Panc1 (cell line): ENCODE data around the gene TMEM87B. TPM values are rescaled to one million over a fixed set of nuclear protein-coding genes. Genes with fewer than 3 reads are reported as not detected.

ENCODE experiments used
- ATAC-seq: fragments of 200-7000 bp; cut with Tn5 transposase; 2 replicates; pipeline ENCODE4 v1.9.1; 2020; ENCODE audit warnings: mild to moderate bottlenecking, moderate library complexity
- BruUV-seq: library from RNA; stranded (reverse); fragments of 400-500 nt; replicated peaks from 2 replicates; lab custom pipeline; 2021; lab: Mats Ljungman, UMichigan
- CTCF ChIA-PET: fragments of 300-600 bp; sonication (Branson Sonifier 250); formaldehyde crosslinking; loops from one replicate; lab custom pipeline; 2022; ENCODE audit warnings: antibody characterized with exemption; lab: Charles Lee
- POLR2A ChIA-PET: fragments of 300-600 bp; sonication (Branson Sonifier 250); formaldehyde crosslinking; loops from one replicate; lab custom pipeline; 2022; ENCODE audit warnings: antibody characterized with exemption; lab: Charles Lee
- DNase-seq: peaks from one replicate; pipeline ENCODE4 v3.0.0-alpha.2; 2010; ENCODE audit warnings: low read depth, low spot score
- H3K27ac ChIP-seq: 2 replicates; pipeline ENCODE4 v1.5.1; 2011; ENCODE audit warnings: mild to moderate bottlenecking, low read length, inconsistent platforms
- H3K27me3 ChIP-seq: fragments of 200-500 bp; sonication (Bioruptor generic); 2 replicates; pipeline ENCODE4 v1.6.0; 2014; ENCODE audit warnings: low read length, inconsistent platforms; ENCODE audit not compliant: control insufficient read depth, insufficient read depth
- H3K36me3 ChIP-seq: fragments of 200-500 bp; sonication (Bioruptor generic); 2 replicates; pipeline ENCODE4 v1.5.1; 2014; ENCODE audit warnings: inconsistent platforms, mild to moderate bottlenecking, low read length, moderate library complexity; ENCODE audit not compliant: control insufficient read depth, insufficient read depth
- H3K4me1 ChIP-seq: 2 replicates; pipeline ENCODE4 v1.5.1; 2011; ENCODE audit warnings: inconsistent platforms, mild to moderate bottlenecking, low read length, moderate library complexity; ENCODE audit not compliant: control insufficient read depth, insufficient read depth
- H3K4me3 ChIP-seq, 2 experiments: 2 replicates each; pipeline ENCODE4 v1.5.1; 2011 to 2012; ENCODE audit warnings: low read depth in 2 of 2, low read length in 2 of 2, mild to moderate bottlenecking in 2 of 2, inconsistent platforms in 1 of 2, moderate library complexity in 1 of 2
- H3K9me3 ChIP-seq: fragments of 200-500 bp; sonication (Bioruptor generic); 2 replicates; pipeline ENCODE4 v1.5.1; 2014; ENCODE audit warnings: low read depth, mild to moderate bottlenecking, inconsistent platforms, low read length, moderate library complexity; ENCODE audit not compliant: control insufficient read depth, insufficient read depth
- POLR2AphosphoS5 ChIP-seq: IDR thresholded peaks from 2 replicates; pipeline ENCODE4 v1.6.1; 2012; ENCODE audit warnings: mild to moderate bottlenecking, low read depth, low read length, moderate library complexity
- REST ChIP-seq, 2 experiments: IDR thresholded peaks; 2 replicates each; pipeline ENCODE4 v1.6.1; 2011 to 2012; ENCODE audit warnings: low read depth in 2 of 2, control low read depth in 1 of 2, low read length in 1 of 2, mild to moderate bottlenecking in 1 of 2, moderate library complexity in 1 of 2; ENCODE audit not compliant: insufficient read depth in 1 of 2
- SIN3A ChIP-seq: IDR thresholded peaks from 2 replicates; pipeline ENCODE4 v1.6.1; 2012; ENCODE audit warnings: low read depth, mild to moderate bottlenecking, low read length, moderate library complexity, borderline replicate concordance; ENCODE audit not compliant: insufficient read depth
- TCF7L2 ChIP-seq: IDR thresholded peaks from 2 replicates; pipeline ENCODE4 v1.6.1; 2011; ENCODE audit warnings: mild to moderate bottlenecking, low read depth, low read length, inconsistent platforms
- in situ Hi-C: cut with HindIII; loops from 2 replicates; pipeline ENCODE4 v1.10.0; 2016; ENCODE audit warnings: low sequenced_read_pairs, low pct_unique_long_range_greater_than_20kb
- intact Hi-C: fragments of 100-400 bp; cut with micrococcal nuclease; formaldehyde crosslinking; loops from one replicate; pipeline ENCODE4 v1.10.0; 2022; ENCODE audit not compliant: unreplicated experiment
- total RNA-seq: library from RNA; stranded (reverse); gene quantifications from one replicate; pipeline ENCODE4 v1.2.1, GENCODE V29; 2021; ENCODE audit not compliant: unreplicated experiment
- TF ChIP-seq, protein P1 (sequence below): fragments of 450-650 bp; IDR thresholded peaks from 2 replicates; pipeline ENCODE4 v1.5.1; 2017; ENCODE audit warnings: mild to moderate bottlenecking

TMEM87B gene
- total RNA-seq, 1 experiment from 2014 or later: 22.8 TPM

- DNase-seq: no peak
- H3K9me3 ChIP-seq: no peaks in the 10 kb centered on the region
- intact Hi-C loops: no loop called here
- no peak overlapping the region for H3K27ac ChIP-seq
- H3K27me3 ChIP-seq: no peaks in the 10 kb centered on the region
- no TSS peak for BruUV-seq
- ATAC-seq: peak; percentile 67
- in situ Hi-C loops: no loop called here
- no peaks in the 10 kb centered on the region for H3K4me1 ChIP-seq
- no peak overlapping the region for H3K4me3 ChIP-seq
- no peaks in the 10 kb centered on the region for H3K36me3 ChIP-seq
- ChIA-PET CTCF (no interaction called here), POLR2A (no interaction called here)
- TF ChIP-seq SIN3A (no peak), TCF7L2 (no peak), REST (IDR thresholded peaks at IDR 0.05; ENCODE audit: insufficient read depth in 1 of 2, low read depth in 2 of 2, low read length in 1 of 2) (no peak), POLR2AphosphoS5 (no peak)
- TF ChIP-seq, protein P1, sequence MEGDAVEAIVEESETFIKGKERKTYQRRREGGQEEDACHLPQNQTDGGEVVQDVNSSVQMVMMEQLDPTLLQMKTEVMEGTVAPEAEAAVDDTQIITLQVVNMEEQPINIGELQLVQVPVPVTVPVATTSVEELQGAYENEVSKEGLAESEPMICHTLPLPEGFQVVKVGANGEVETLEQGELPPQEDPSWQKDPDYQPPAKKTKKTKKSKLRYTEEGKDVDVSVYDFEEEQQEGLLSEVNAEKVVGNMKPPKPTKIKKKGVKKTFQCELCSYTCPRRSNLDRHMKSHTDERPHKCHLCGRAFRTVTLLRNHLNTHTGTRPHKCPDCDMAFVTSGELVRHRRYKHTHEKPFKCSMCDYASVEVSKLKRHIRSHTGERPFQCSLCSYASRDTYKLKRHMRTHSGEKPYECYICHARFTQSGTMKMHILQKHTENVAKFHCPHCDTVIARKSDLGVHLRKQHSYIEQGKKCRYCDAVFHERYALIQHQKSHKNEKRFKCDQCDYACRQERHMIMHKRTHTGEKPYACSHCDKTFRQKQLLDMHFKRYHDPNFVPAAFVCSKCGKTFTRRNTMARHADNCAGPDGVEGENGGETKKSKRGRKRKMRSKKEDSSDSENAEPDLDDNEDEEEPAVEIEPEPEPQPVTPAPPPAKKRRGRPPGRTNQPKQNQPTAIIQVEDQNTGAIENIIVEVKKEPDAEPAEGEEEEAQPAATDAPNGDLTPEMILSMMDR: no peak
Measured at GRCh38 chr2:112156152-112156986, 101.3 kb downstream of the TMEM87B start.

- no peak for ATAC-seq
- TF ChIP-seq, protein P1: no peak
- no peak for TF ChIP-seq SIN3A
- TF ChIP-seq REST (IDR thresholded peaks at IDR 0.05; ENCODE audit: insufficient read depth in 1 of 2, low read depth in 2 of 2, low read length in 1 of 2): no peak
- TF ChIP-seq TCF7L2: no peak
- TF ChIP-seq POLR2AphosphoS5: no peak
- ChIA-PET POLR2A (no interaction called here), CTCF (interaction anchor here (0.7 kb wide), 1 partner anchor 139 kb away, joined by 4 read pairs; no protein-coding TSS in a partner anchor)
- Histone ChIP-seq H3K4me3 (no peak overlapping the region), H3K9me3 (no peaks in the 10 kb centered on the region), H3K4me1 (no peaks in the 10 kb centered on the region), H3K27ac (no peak overlapping the region), H3K36me3 (no peaks in the 10 kb centered on the region), H3K27me3 (no peaks in the 10 kb centered on the region)
- in situ Hi-C loops (no loop called here), intact Hi-C loops (no loop called here)
- no TSS peak for BruUV-seq
- no peak for DNase-seq
Measured at GRCh38 chr2:112157472-112157871, 102.4 kb downstream of the TMEM87B start.
